ENCODE measurements around the gene IP6K2.

The IP6K2 gene

GRCh38 chr3:48664929-48665328, 52.1 kb downstream of the IP6K2 start:
- no peaks in the 10 kb centered on the region for H3K36me3 ChIP-seq (ENCODE audit: control insufficient read depth, low read length)
- H3K9me2 ChIP-seq (replicated peaks; ENCODE audit: control insufficient read depth, low read length), result no peaks in the 10 kb centered on the region
- no peaks in the 10 kb centered on the region for H3K79me2 ChIP-seq (ENCODE audit: control insufficient read depth, low read length)
- H4K20me1 ChIP-seq (ENCODE audit: control insufficient read depth, insufficient read depth, low read depth, low read length), result no peaks in the 10 kb centered on the region
- no peak overlapping the region for H3K4me3 ChIP-seq (ENCODE audit: low read length)
- H3K4me1 ChIP-seq (ENCODE audit: control insufficient read depth, low read length), result peaks cover 10% of the 10 kb centered on the region; the same call in 1 of the 2 replicates
- no peaks in the 10 kb centered on the region for H3K9me3 ChIP-seq (ENCODE audit: control insufficient read depth, insufficient read depth, low read length)
- H3F3A ChIP-seq (ENCODE audit: control insufficient read depth, insufficient read depth), result no peaks in the 10 kb centered on the region; the same call in 1 of the 2 replicates
- no peak overlapping the region for H3K4me2 ChIP-seq (ENCODE audit: low read length)
- H3K27me3 ChIP-seq (ENCODE audit: control insufficient read depth, low read length), result no peaks in the 10 kb centered on the region
- no peak overlapping the region for H3K27ac ChIP-seq (ENCODE audit: low read depth, low read length)
- TF ChIP-seq CTCF (IDR thresholded peaks at IDR 0.05; ENCODE audit: low read depth, low read length, poor library complexity, severe bottlenecking), result no peak
- TF ChIP-seq EZH2phosphoT487 (IDR thresholded peaks at IDR 0.05; ENCODE audit: borderline replicate concordance, low read length), result no peak

GRCh38 chr3:48664313-48664644, 52.7 kb downstream of the IP6K2 start:
- H3K27me3 ChIP-seq (ENCODE audit: control insufficient read depth, low read length), result no peaks in the 10 kb centered on the region
- no peaks in the 10 kb centered on the region for H3K36me3 ChIP-seq (ENCODE audit: control insufficient read depth, low read length)
- H3K4me3 ChIP-seq (ENCODE audit: low read length), result no peak overlapping the region
- H4K20me1 ChIP-seq (ENCODE audit: control insufficient read depth, insufficient read depth, low read depth, low read length), result no peaks in the 10 kb centered on the region
- no peak overlapping the region for H3K27ac ChIP-seq (ENCODE audit: low read depth, low read length)
- H3K4me2 ChIP-seq (ENCODE audit: low read length), result no peak overlapping the region
- H3K4me1 ChIP-seq (ENCODE audit: control insufficient read depth, low read length), result peaks cover 10% of the 10 kb centered on the region; the same call in 1 of the 2 replicates
- H3K9me3 ChIP-seq (ENCODE audit: control insufficient read depth, insufficient read depth, low read length), result no peaks in the 10 kb centered on the region
- TF ChIP-seq EZH2phosphoT487 (IDR thresholded peaks at IDR 0.05; ENCODE audit: borderline replicate concordance, low read length) (no peak), CTCF (IDR thresholded peaks at IDR 0.05; ENCODE audit: low read depth, low read length, poor library complexity, severe bottlenecking) (peak; percentile 27)
- H3F3A ChIP-seq (ENCODE audit: control insufficient read depth, insufficient read depth), result no peaks in the 10 kb centered on the region; the same call in 1 of the 2 replicates
- H3K9me2 ChIP-seq (replicated peaks; ENCODE audit: control insufficient read depth, low read length), result no peaks in the 10 kb centered on the region
- H3K79me2 ChIP-seq (ENCODE audit: control insufficient read depth, low read length), result no peaks in the 10 kb centered on the region

- Histone ChIP-seq H3K27me3 (ENCODE audit: control insufficient read depth, low read length) (no peaks in the 10 kb centered on the region), H3K79me2 (ENCODE audit: control insufficient read depth, low read length) (no peaks in the 10 kb centered on the region), H3K9me2 (replicated peaks; ENCODE audit: control insufficient read depth, low read length) (no peaks in the 10 kb centered on the region), H3K4me3 (ENCODE audit: low read length) (no peak overlapping the region), H3K9me3 (ENCODE audit: control insufficient read depth, insufficient read depth, low read length) (no peaks in the 10 kb centered on the region), H3F3A (ENCODE audit: control insufficient read depth, insufficient read depth) (no peaks in the 10 kb centered on the region; the same call in 1 of the 2 replicates), H3K27ac (ENCODE audit: low read depth, low read length) (no peak overlapping the region), H3K36me3 (ENCODE audit: control insufficient read depth, low read length) (no peaks in the 10 kb centered on the region), H3K4me2 (ENCODE audit: low read length) (0 out of 2 replicates have a peak overlapping the region, but pooled peaks have one; percentile 2), H3K4me1 (ENCODE audit: control insufficient read depth, low read length) (peaks cover 10% of the 10 kb centered on the region; the same call in 1 of the 2 replicates), H4K20me1 (ENCODE audit: control insufficient read depth, insufficient read depth, low read depth, low read length) (no peaks in the 10 kb centered on the region)
- TF ChIP-seq EZH2phosphoT487 (IDR thresholded peaks at IDR 0.05; ENCODE audit: borderline replicate concordance, low read length) (no peak), CTCF (IDR thresholded peaks at IDR 0.05; ENCODE audit: low read depth, low read length, poor library complexity, severe bottlenecking) (peak; percentile 77)
Observed at GRCh38 chr3:48663489-48664312, 53.3 kb downstream of the IP6K2 start.
